Subcutaneous abdominal adipose tissue (tissue), 5 donors: ENCODE measurements around the gene GRIN3B.

Experiments
- H3K27ac ChIP-seq: one replicate; pipeline ENCODE4 v1.7.0; 2013; ENCODE audit warnings: low read depth, mild to moderate bottlenecking, inconsistent platforms, low read length, moderate library complexity
- H3K27me3 ChIP-seq, 5 donors: one replicate each; pipeline ENCODE4 v1.7.0; 2013; ENCODE audit warnings: low read length in 5 of 5, inconsistent platforms in 1 of 5; ENCODE audit not compliant: control insufficient read depth in 5 of 5, insufficient read depth in 4 of 5
- H3K36me3 ChIP-seq, 5 donors: one replicate each; pipeline ENCODE4 v1.7.0; 2013; ENCODE audit warnings: low read length in 5 of 5; ENCODE audit not compliant: control insufficient read depth in 5 of 5, insufficient read depth in 5 of 5
- H3K4me1 ChIP-seq, 5 donors: one replicate each; pipeline ENCODE4 v1.7.0; 2013; ENCODE audit warnings: low read length in 5 of 5, mild to moderate bottlenecking in 3 of 5, moderate library complexity in 1 of 5; ENCODE audit not compliant: control insufficient read depth in 5 of 5, insufficient read depth in 5 of 5
- H3K4me3 ChIP-seq, 5 donors: one replicate each; pipeline ENCODE4 v1.7.0; 2013; ENCODE audit warnings: low read length in 5 of 5, low read depth in 1 of 5
- H3K9ac ChIP-seq, 5 donors: one replicate each; pipeline ENCODE4 v1.7.0; 2013; ENCODE audit warnings: low read length in 5 of 5, mild to moderate bottlenecking in 4 of 5, moderate library complexity in 3 of 5
- H3K9me3 ChIP-seq, 5 donors: one replicate each; pipeline ENCODE4 v1.7.0; 2013; ENCODE audit warnings: low read length in 5 of 5; ENCODE audit not compliant: control insufficient read depth in 5 of 5
- donor health status: healthy.
- donor health status: healthy.
- donor health status: healthy.
- donor health status: healthy.
- donor health status: healthy.

Gene GRIN3B

DNA sequence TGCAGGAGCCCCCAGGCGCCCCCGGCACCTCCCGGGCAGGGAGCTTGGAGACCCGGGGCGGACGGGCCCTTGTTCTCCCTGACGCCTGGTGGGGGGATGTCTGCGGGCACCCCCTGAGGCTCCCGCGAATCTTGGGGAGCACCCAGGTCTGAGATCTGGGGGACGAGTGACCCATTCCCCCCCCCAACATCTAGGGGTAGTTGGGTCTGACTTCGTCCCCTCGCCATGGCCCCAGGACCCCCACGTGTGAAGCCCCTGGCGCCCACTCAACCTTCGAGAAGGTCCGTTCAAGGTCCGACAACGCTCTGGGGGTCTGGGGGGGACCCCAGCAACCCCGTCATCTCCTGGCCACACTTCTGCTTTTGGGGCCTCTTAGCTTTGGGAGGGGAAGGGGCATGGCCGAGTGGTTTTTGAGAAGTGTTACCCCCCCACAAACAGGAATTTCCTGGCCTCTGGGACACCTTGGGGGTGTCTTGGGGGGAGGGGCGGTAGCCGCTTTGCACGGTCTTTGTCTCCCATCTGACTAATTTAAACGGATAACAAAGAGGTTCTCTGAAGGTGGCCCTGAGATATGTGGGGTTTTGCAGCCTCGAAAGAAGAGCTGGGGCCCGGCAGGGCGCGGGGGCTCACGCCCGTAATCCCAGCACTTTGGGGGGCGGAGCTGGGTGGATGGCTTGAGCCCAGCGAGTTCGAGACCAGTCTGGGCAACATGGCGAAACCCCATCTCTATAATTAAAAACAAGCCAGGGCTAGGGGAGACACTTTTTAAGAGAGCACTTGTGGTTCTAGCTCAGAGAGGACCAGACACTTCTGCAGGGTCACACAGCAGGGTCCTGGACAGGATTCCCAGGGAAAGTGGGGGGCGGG, 26.8 kb downstream of the GRIN3B start:
- Histone ChIP-seq H3K4me3 (peak overlapping the region; percentile 75 to 86 (median 81)), H3K27me3 (no peaks in the 10 kb centered on the region), H3K4me1 (peaks cover 0 to 37% (median 33%) of the 10 kb centered on the region in 5 donors), H3K27ac (peak overlapping the region; percentile 78), H3K9me3 (no peaks in the 10 kb centered on the region), H3K9ac (peak overlapping the region in 4 of 5 donors; percentile 76 to 94 (median 84)), H3K36me3 (peaks cover 0 to 10% (median 2%) of the 10 kb centered on the region in 5 donors)

DNA sequence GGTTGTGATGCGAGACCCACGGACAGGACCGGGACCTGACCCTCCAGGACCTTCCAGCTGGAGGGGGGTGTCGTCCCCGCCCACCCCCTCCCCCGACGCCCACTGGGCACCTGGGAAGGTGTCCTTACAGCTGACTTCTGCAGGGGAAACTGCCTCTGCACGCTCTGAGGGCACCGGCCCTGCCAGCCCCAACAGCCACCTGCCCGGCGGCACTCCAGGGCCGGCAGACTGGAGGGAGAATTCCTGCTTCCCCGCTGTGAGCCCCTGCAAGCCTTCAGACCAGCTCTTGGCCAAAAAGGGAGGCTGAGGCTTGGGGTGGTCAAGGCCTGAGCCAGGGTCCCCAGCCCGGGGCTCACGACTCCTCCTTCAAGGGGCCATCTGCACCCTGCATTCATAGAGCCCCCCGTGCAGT, 27.4 kb downstream of the GRIN3B start:
- peak overlapping the region in 4 of 5 donors; percentile 35 to 85 (median 69) for H3K9ac ChIP-seq
- peaks cover 0 to 37% (median 29%) of the 10 kb centered on the region in 5 donors for H3K4me1 ChIP-seq
- peak overlapping the region; percentile 75 to 86 (median 81) for H3K4me3 ChIP-seq

DNA sequence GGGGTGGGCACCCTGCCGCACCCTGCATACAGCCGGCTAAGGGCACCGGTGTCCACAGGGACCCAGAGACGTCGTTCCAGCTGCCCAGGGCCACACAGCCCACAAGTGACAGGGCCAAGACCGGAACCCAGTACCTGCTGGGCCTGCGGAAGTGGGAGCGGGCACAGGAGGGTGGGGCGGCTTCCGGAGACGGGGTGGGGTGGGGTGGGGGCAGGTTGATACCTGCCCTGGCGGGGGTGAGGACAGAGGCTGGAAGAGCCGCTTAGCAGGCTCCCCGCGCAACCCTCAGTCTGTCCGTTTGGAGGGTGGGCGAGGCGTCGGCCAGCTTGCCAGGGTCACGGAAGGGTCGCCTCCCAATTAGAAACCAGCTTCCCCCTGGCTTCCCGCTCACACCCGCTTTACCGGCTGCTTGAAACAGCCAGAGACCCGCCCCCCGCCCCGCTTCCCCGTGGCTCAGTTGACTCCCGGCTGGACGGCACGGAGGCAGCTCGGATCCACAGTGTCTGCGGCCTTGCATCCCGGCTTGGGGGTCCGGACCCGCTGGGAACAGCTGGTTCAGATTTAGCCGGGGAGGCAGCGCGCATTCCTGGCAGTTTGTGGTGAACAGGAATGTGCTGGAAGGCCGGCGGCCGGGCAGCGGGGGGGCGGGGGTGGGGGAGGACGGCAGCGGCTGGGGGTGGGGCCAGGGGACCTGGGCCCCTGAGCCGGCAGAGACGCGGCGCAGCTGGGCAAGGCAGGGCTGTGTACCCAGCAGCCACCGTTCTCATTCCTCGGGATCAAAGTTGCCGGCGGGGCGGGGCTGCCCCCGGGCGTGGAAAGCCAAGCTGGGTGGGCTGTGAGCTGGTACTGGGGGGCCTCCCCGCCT, 28.1 kb downstream of the GRIN3B start:
- Histone ChIP-seq H3K9me3 (no peaks in the 10 kb centered on the region), H3K27me3 (no peaks in the 10 kb centered on the region), H3K4me1 (peaks cover 0 to 37% (median 29%) of the 10 kb centered on the region in 5 donors), H3K9ac (peak overlapping the region in 4 of 5 donors; percentile 35 to 73 (median 72)), H3K36me3 (peaks cover 0 to 21% (median 13%) of the 10 kb centered on the region in 5 donors), H3K27ac (peak overlapping the region; percentile 78), H3K4me3 (peak overlapping the region in 4 of 5 donors; percentile 75 to 86 (median 82))

More for the DNA sequence above, 27.4 kb downstream of the GRIN3B start:
- Histone ChIP-seq H3K36me3 (peaks cover 0 to 16% (median 9%) of the 10 kb centered on the region in 5 donors), H3K27ac (peak overlapping the region; percentile 78), H3K9me3 (no peaks in the 10 kb centered on the region), H3K27me3 (no peaks in the 10 kb centered on the region)

DNA sequence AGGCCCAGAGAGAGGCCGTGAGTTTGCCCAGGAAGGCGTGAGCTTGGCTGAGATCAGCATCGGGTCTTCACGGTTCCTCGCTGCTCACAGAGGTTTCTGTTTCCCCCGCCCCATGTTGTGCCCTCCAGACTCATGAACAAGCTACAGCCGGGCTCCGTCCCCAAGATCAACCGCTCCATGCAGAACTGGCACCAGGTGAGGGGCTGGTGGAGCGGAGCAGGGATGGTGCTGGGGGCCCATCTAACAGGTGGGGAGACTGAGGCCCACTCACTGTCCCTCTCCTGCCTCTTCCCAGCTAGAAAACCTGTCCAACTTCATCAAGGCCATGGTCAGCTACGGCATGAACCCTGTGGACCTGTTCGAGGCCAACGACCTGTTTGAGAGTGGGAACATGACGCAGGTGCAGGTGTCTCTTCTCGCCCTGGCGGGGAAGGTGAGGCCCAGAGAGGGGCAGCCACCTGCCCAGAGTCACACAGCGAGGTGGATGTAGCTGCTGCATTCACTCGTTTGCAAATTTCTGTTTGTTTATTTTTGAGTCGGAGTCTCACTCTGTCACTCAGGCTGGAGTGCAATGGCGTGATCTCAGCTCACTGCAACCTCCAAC, 32.1 kb downstream of the GRIN3B start:
- no peak overlapping the region for H3K27ac ChIP-seq
- no peaks in the 10 kb centered on the region for H3K27me3 ChIP-seq
- peaks cover 0 to 33% (median 26%) of the 10 kb centered on the region in 5 donors for H3K36me3 ChIP-seq
- no peak overlapping the region for H3K4me3 ChIP-seq
- H3K9ac ChIP-seq = no peak overlapping the region
- peaks cover 0 to 23% (median 18%) of the 10 kb centered on the region in 5 donors for H3K4me1 ChIP-seq
- H3K9me3 ChIP-seq = no peaks in the 10 kb centered on the region

DNA sequence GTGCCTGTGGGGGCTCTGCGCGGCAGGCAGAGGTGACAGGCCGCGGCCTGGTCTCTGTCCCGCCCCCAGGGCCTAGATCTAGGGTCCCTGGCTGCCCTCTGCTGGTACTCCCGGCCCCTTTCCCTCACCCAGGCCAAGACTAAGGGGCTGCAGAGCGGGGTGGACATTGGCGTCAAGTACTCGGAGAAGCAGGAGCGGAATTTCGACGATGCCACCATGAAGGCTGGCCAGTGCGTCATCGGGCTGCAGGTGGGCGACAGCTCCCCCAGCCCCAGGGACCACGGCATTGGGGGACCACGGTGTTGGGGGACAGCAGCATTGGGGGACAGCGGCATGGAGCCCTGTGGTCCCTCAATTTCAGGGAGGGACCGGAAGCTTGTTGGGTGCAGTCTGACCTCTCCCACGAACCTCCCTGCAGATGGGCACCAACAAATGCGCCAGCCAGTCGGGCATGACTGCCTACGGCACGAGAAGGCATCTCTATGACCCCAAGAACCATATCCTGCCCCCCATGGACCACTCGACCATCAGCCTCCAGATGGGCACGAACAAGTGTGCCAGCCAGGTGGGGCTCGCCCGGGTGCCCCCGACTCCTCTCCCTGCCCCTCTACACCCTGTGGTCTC, 35.9 kb downstream of the GRIN3B start:
- no peak overlapping the region for H3K9ac ChIP-seq
- H3K4me1 ChIP-seq = peaks cover 0 to 37% (median 30%) of the 10 kb centered on the region in 5 donors
- no peaks in the 10 kb centered on the region for H3K9me3 ChIP-seq
- H3K36me3 ChIP-seq = peaks cover 0 to 32% (median 25%) of the 10 kb centered on the region in 5 donors
- no peak overlapping the region for H3K27ac ChIP-seq
- H3K4me3 ChIP-seq = no peak overlapping the region
- H3K27me3 ChIP-seq = no peaks in the 10 kb centered on the region

DNA sequence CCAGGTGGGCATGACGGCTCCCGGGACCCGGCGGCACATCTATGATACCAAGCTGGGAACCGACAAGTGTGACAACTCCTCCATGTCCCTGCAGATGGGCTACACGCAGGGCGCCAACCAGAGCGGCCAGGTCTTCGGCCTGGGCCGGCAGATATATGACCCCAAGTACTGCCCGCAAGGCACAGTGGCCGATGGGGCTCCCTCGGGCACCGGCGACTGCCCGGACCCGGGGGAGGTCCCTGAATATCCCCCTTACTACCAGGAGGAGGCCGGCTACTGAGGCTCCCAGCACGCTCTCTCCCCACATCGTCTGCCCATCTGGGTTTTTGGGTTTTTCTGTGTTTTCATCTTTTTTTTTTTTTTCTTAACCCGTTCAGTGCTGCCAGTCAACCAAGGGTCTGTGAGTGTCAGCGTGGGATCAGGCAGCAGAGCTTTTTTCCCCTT, 37.4 kb downstream of the GRIN3B start:
- Histone ChIP-seq H3K4me1 (peaks cover 0 to 53% (median 45%) of the 10 kb centered on the region in 5 donors), H3K27me3 (no peaks in the 10 kb centered on the region), H3K36me3 (peaks cover 0 to 22% (median 20%) of the 10 kb centered on the region in 5 donors), H3K9me3 (no peaks in the 10 kb centered on the region), H3K27ac (no peak overlapping the region), H3K9ac (no peak overlapping the region), H3K4me3 (no peak overlapping the region)

DNA sequence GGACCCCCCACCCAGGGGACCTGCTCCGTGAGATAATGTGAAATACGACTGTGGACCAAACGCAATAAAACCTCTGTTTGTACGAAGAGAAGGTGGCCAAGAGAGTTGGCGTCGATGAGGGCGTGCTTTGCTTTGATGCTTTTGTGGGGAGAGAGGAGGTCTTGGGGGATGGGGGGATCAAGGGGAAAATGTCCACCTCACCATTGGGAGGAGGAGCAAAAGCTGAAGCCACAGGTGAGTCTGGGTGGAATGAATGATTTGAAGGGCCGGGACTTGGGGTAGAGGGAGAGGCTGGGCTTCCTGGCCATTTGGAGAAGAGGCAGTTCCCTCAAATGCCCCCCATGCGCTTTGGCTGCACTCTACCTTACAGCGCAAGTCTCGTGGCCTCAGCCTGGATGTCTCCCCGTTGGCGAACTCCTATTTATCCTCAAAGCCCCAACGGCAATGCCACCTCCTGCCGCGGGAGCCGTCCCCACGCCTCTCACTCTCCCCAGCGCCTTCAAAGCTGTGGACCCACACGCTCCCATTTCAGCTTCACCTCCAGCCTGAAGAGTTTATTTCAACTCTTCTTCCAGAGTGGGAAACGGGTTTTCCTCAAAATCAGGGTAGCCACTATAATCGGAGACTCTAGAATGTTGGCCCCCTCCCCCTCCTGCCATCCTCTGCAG, 38.9 kb downstream of the GRIN3B start:
- Histone ChIP-seq H3K9ac (peak overlapping the region in 2 of 5 donors; percentile 11 to 13), H3K9me3 (no peaks in the 10 kb centered on the region), H3K4me1 (peaks cover 0 to 59% (median 54%) of the 10 kb centered on the region in 5 donors), H3K36me3 (peaks cover 0 to 16% (median 13%) of the 10 kb centered on the region in 5 donors), H3K4me3 (peak overlapping the region in 3 of 5 donors; percentile 36 to 81 (median 81)), H3K27me3 (no peaks in the 10 kb centered on the region), H3K27ac (no peak overlapping the region)

DNA sequence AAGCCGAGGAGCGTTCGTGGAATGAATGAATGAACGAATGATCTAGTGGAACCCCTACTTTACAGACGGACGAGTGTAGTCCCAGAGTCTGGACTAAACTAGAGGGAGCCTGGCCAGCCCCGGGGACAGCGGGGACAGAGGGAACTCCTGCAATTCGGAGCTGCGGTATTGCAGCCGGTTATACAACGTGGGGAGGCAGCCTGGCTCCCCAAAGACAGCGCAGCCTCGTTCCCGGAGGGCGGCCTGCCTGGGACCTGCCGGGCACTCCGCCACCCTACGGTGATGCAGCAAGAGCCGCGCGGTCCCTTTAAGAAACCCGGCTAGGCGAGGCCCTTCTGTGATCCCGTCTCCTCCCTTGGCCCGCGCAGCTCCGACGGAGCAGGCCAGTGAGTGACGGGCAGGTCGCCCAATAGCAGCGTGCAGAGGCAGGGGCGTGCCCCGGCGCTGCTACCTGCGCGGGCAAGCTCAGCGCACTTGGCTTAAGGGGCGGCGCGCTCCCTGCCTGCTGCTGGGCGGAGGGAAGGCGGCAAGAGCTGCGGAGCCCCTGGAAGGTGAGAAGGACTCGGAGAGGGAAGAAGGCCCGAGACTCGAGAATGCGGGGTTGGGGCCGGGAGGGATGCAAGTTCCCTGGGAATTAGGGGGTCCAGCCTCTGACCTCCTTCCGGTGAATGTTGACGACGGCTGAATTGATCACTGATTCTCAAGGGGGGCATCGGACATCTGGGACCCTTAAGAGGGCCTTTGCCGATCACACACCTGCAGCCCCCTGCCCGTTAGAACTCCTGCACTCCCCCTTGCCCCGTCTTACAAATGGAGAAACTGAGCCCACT, 39.6 kb downstream of the GRIN3B start, which contains the start of gene ABCA7:
Gene ABCA7 (plus strand): TSS at position 462 of the 830 bp plus-strand sequence. CDS start 1,255 bp downstream, outside the sequence.
- Histone ChIP-seq H3K27me3 (no peaks in the 10 kb centered on the region), H3K9ac (peak within 1 kb of the TSS in 4 of 5 donors; percentile 43 to 73 (median 64)), H3K9me3 (no peaks in the 10 kb centered on the region), H3K4me3 (peak within 1 kb of the TSS; percentile 67 to 86 (median 81)), H3K36me3 (peaks cover 0 to 20% (median 15%) of the 10 kb centered on the region in 5 donors), H3K4me1 (peaks cover 0 to 59% (median 54%) of the 10 kb centered on the region in 5 donors), H3K27ac (peak within 1 kb of the TSS; percentile 65)
